ENCODE measurements around the gene CCDC12.

Gene CCDC12

DNA sequence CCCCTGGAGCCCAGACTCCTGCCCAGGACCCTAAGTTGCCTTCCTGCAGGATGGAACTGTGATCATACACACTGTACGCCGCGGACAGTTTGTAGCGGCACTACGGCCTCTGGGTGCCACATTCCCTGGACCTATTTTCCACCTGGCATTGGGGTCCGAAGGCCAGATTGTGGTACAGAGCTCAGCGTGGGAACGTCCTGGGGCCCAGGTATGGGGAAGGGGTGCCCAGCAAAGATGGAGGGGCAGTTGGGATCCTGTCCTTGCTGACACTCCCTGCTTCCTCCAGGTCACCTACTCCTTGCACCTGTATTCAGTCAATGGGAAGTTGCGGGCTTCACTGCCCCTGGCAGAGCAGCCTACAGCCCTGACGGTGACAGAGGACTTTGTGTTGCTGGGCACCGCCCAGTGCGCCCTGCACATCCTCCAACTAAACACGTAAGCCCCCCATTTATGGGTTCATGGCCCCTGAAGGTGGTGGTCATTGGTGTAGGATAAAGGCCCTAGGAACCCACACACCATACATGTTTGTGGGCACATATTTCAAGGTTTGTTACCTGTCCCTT, 31.8 kb upstream of the CCDC12 start:
- Histone ChIP-seq H3K27ac (ENCODE audit: low read length) (peak overlapping the region; percentile 57), H3K9me3 (ENCODE audit: insufficient read depth, low read length, severe bottlenecking) (no peaks in the 10 kb centered on the region), H3K79me2 (ENCODE audit: insufficient read depth, low read length) (no peaks in the 10 kb centered on the region), H2AFZ (ENCODE audit: low read depth, low read length) (no peak overlapping the region), H4K20me1 (ENCODE audit: insufficient read depth, low read length) (no peaks in the 10 kb centered on the region), H3K4me3 (ENCODE audit: low read depth in 1 of 2, low read length in 2 of 2) (no peak overlapping the region), H3K36me3 (ENCODE audit: insufficient read depth, low read length) (peaks cover 80% of the 10 kb centered on the region), H3K4me1 (ENCODE audit: insufficient read depth, low read length) (peaks cover 7% of the 10 kb centered on the region), H3K9ac (ENCODE audit: low read depth, low read length) (no peak overlapping the region), H3K4me2 (ENCODE audit: insufficient read depth, low read length) (no peak overlapping the region), H3K27me3 (ENCODE audit: insufficient read depth, low read length, poor library complexity) (no peaks in the 10 kb centered on the region)
- TF ChIP-seq CTCF (IDR thresholded peaks at IDR 0.05; ENCODE audit: borderline replicate concordance, extremely low read depth, low read length, poor library complexity, severe bottlenecking): no peak
- no peak for TF ChIP-seq EZH2 (IDR thresholded peaks at IDR 0.05; ENCODE audit: borderline replicate concordance, low read depth, low read length, severe bottlenecking)
- ATAC-seq (ENCODE audit: insufficient read depth, low read depth) (no peak), DNase-seq (no peak)

DNA sequence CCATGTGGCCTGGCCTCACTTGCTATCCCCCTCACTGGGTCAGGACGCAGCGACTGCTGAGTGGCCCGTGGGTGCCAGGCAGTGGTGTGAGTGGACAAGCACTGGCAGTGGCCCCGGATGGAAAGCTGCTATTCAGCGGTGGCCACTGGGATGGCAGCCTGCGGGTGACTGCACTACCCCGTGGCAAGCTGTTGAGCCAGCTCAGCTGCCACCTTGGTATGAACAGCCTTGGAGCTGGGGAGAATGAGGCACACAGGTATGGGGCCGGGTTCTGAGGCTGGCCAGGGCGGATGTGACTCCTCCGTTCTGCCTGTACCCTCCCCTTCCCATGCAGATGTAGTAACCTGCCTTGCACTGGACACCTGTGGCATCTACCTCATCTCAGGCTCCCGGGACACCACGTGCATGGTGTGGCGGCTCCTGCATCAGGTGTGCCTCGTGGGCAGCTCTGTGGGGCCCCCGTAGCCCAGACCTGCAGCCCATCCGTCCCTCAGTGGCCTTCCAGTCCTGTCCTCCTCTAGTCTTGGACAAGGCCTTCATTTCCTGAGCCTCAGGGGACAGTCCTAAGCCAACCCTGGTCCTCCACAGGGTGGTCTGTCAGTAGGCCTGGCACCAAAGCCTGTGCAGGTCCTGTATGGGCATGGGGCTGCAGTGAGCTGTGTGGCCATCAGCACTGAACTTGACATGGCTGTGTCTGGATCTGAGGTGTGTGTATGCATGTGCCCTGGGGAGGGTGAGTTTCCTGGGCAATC, 31.1 kb upstream of the CCDC12 start:
- H3K36me3 ChIP-seq (ENCODE audit: insufficient read depth, low read length): peaks cover 80% of the 10 kb centered on the region
- no peak for ATAC-seq (ENCODE audit: insufficient read depth, low read depth)

GRCh38 chr3:47007001-47007400, 30.5 kb upstream of the CCDC12 start:
- H3K36me3 ChIP-seq (ENCODE audit: insufficient read depth, low read length): peaks cover 85% of the 10 kb centered on the region
- no peak overlapping the region for H3K4me2 ChIP-seq (ENCODE audit: insufficient read depth, low read length)
- TF ChIP-seq CTCF (IDR thresholded peaks at IDR 0.05; ENCODE audit: borderline replicate concordance, extremely low read depth, low read length, poor library complexity, severe bottlenecking) (no peak), EZH2 (IDR thresholded peaks at IDR 0.05; ENCODE audit: borderline replicate concordance, low read depth, low read length, severe bottlenecking) (no peak)
- peak overlapping the region; percentile 44 for H3K27ac ChIP-seq (ENCODE audit: low read length)
- H3K79me2 ChIP-seq (ENCODE audit: insufficient read depth, low read length): no peaks in the 10 kb centered on the region
- ATAC-seq (ENCODE audit: insufficient read depth, low read depth) (no peak), DNase-seq (no peak)
- H3K4me1 ChIP-seq (ENCODE audit: insufficient read depth, low read length): no peaks in the 10 kb centered on the region
- H2AFZ ChIP-seq (ENCODE audit: low read depth, low read length): no peak overlapping the region
- no peaks in the 10 kb centered on the region for H3K9me3 ChIP-seq (ENCODE audit: insufficient read depth, low read length, severe bottlenecking)
- H3K9ac ChIP-seq (ENCODE audit: low read depth, low read length): no peak overlapping the region
- no peak overlapping the region for H3K4me3 ChIP-seq (ENCODE audit: low read depth in 1 of 2, low read length in 2 of 2)
- H4K20me1 ChIP-seq (ENCODE audit: insufficient read depth, low read length): no peaks in the 10 kb centered on the region
- H3K27me3 ChIP-seq (ENCODE audit: insufficient read depth, low read length, poor library complexity): no peaks in the 10 kb centered on the region

More for the DNA sequence above, 31.1 kb upstream of the CCDC12 start:
- peak overlapping the region; percentile 57 for H3K27ac ChIP-seq (ENCODE audit: low read length)
- H3K4me1 ChIP-seq (ENCODE audit: insufficient read depth, low read length): peaks cover 1% of the 10 kb centered on the region; the same call in 1 of the 2 replicates
- DNase-seq: no peak
- no peaks in the 10 kb centered on the region for H3K79me2 ChIP-seq (ENCODE audit: insufficient read depth, low read length)
- no peak overlapping the region for H2AFZ ChIP-seq (ENCODE audit: low read depth, low read length)
- H3K4me3 ChIP-seq (ENCODE audit: low read depth in 1 of 2, low read length in 2 of 2): no peak overlapping the region
- TF ChIP-seq EZH2 (IDR thresholded peaks at IDR 0.05; ENCODE audit: borderline replicate concordance, low read depth, low read length, severe bottlenecking) (no peak), CTCF (IDR thresholded peaks at IDR 0.05; ENCODE audit: borderline replicate concordance, extremely low read depth, low read length, poor library complexity, severe bottlenecking) (no peak)
- H3K9me3 ChIP-seq (ENCODE audit: insufficient read depth, low read length, severe bottlenecking): no peaks in the 10 kb centered on the region
- H4K20me1 ChIP-seq (ENCODE audit: insufficient read depth, low read length): no peaks in the 10 kb centered on the region
- H3K4me2 ChIP-seq (ENCODE audit: insufficient read depth, low read length): no peak overlapping the region
- H3K9ac ChIP-seq (ENCODE audit: low read depth, low read length): no peak overlapping the region
- no peaks in the 10 kb centered on the region for H3K27me3 ChIP-seq (ENCODE audit: insufficient read depth, low read length, poor library complexity)

Measured in DND-41 (cell line).